GM19468 (cell line): ENCODE results near the gene NFIA.
"Not testable (repeated sequence)": the region's sequence is repeated elsewhere in the genome, so short reads cannot be mapped to it uniquely, and the experiment has no call there.

Experiments used
- ATAC-seq: cut with Tn5 transposase; IDR thresholded peaks from one replicate; pipeline ENCODE4 v1.9.1; 2021; ENCODE audit warnings: mild to moderate bottlenecking, moderate library complexity, moderate number of reproducible peaks; ENCODE audit not compliant: unreplicated experiment; ENCODE audit errors: extremely low read depth

The NFIA gene

DNA sequence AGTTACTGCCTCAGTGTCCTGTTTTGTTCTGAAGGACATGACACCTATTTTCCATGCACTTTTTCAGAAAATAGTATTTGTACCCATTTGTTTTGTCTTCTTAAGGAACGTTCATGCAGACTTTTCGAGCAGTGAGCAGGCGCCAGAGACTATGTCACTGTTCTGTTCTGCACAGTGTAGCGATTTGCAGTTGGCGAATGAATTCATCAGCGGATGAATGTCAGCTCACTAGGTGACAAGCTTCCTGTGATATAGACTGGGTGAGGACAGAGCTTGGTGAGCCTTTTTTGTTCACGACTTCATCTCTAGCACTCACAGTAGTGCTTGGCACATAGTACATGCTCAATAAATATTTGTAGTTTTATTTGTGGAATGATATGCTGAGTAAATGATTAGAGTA, 177.8 kb downstream of the NFIA start:
- no peak for ATAC-seq

DNA sequence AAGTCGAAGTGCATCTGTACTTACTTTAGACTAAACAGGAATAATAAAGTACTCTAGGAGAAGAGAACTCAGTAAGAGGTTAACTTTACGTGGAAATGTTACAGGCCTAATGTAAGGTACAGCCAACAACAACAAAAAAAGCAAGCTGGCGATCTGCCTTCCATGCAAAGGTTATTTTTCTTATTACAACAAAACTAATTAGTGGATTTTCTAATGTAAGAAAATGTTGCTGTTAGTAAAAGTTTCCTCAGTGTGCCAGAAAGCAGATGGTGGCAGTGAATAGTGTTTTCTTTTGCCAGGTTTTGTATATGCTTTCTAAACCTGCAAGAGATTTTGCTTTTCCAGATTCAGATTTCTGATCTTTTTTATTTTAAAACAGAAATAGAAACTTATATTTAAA, 179.2 kb downstream of the NFIA start:
- no peak for ATAC-seq

DNA sequence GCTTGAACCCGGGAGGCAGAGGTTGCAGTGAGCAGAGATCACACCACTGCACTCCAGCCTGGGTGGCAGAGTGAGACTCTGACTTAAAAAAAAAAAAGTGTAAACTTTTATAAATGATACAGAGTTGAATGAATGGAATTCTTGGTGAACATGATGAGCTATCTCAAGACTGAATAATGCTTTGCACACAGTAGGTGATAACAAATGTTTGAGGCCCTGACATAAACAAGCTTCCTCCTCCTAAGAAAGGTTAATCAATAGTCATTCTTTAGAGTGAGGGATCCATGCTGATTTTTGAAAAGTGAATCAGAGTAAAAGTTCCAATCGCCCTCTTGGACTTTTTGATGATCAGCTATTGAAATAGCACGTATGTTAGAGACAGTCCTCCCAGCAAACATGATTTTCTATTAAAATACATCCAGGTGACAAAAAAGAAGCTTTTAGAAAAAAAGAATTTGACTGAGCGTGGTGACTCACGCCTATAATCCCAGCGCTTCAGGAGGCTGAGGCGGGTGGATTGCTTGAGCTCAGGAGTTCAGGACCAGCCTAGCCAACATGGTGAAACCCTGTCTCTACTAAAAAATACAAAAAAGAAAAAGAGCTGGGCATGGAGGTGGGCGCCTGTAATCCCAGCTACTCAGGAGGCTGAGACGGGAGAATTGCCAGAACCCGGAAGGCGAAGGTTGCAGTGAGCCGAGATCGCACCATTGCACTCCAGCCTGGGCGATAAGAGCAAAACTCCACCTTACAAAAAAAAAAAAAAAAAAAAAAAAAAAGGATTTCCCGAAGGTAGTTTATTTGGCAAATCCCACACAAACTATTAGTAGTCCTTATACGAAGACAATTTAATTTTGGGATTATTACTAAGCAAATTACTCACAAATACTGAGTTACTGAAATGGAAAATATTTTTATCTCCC, 181.8 kb downstream of the NFIA start:
- no peak for ATAC-seq

DNA sequence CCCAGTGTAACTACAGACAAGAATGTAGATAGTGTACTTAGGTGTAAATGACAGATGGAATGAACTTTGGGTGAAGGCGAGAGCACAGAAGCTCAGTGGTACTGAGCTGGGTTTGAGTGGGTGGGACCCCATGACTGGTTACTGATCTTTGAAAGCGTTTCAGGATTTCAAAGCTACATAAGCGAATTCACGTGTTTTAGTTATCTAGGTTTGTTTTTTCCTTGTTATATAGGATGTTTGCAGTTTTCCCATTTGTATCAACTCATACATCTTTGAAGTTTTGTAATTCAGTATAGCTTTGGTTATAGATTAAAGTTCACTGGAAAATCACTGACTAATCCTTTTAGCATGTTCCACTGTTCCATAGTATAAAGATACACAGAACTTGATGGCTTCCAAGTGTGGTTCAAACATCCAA, 182.5 kb downstream of the NFIA start:
- ATAC-seq, result no peak

DNA sequence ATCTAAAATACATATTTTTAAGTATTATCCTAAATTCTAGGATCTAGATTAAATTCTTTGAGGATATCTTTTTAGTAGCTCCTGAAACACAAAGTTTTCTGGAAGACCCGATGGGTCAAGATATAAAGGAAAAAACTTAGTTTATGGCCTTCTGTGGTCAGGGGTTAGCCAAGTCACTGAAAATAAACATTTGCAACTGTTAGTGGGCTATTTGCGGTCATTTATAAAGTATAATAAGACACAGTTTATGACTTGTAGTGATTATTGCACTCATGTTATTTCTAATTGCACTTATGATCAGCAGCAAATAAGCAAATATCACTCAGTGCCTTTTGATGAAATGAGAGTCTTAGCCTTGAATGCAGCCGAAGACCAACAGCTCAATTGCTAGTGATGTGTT, 183.3 kb downstream of the NFIA start:
- no peak for ATAC-seq

DNA sequence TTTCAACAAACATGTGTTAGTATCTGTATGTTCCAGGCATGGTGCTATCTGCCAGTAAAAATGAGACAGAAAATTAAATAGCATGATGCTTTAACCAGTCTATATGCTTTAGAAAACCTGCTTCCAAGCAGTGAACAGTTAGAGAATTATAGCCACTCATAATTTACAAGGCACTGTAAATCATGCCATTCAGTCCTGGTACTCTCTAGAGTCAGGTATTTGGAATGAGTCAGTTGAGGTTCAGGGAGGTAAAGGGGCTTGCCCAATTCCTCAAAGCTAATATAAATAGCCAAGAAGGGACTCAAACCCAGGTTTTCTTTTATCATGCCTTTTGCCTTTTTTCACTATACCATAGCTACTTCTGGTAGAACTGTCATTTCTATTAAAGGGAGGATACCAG, 184.4 kb downstream of the NFIA start:
- no peak for ATAC-seq

DNA sequence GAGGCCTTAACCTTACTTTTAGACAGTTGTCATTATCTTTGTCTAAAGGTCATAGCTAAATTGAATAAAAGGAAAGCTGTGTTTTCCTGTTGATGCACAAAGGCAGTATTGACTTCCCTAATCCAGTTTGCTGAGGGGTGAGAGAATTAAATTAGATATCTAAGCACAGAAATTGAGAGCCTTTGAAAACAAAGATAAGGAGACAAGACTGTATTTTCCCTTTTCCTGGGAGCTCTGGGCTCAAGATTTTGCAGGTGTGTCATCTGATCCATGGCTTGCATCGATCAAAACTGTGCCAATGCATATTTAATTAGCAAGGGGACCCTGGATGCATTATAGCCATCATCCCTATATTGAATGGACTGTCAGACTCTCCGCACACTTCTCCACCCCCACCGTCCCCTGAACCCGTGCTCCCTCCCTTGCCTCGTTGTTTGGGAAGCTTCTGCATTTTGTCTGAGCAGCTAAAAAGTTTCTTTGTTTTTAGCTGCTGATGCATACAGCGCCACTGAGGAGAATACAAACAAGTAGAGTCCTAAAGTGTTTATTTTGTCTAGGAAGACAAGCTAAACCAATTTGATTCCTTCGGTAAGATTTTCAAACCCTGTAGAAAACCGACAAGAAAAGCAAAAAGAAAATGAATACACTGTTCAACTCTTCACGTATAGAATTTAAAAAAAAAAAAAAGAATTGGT, 186.3 kb downstream of the NFIA start:
- ATAC-seq, result no peak

DNA sequence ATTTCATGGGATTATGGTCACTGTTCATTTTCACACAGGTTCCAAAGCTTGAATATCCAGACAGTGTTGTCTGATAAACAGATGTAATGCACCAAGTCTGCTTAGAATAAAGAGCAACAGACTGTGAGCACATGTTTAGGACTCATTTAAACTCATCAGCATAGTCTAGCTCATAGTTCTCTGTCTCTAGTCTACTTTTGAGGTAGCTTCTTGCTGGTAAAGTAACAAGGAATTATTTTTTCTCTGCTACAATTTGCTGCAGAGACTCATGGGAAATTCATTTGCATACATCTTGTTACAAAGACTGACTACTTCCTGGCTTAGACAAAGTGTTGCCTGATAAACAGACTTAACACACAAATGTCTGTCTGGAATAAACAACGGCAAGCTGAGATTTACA, 187.2 kb downstream of the NFIA start:
- no peak for ATAC-seq

DNA sequence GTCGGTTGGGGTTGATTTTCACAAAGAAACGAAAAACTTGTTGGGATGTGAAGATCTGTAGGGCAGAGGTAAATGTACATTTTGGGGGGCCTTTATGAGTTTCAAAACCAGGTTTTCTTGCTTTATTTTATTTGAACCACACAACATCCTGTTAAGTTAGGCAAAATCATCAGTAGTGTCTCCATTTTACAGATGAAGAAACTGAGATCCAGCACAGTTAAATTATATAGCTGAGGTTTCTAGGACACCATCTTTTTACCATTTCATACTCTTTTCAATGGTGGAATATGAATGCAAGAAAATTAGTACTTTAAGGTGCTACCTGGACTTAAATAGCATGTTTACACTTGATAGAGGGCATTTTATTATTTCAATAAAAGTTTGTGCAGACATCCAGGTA, 187.7 kb downstream of the NFIA start:
- ATAC-seq, result no peak

DNA sequence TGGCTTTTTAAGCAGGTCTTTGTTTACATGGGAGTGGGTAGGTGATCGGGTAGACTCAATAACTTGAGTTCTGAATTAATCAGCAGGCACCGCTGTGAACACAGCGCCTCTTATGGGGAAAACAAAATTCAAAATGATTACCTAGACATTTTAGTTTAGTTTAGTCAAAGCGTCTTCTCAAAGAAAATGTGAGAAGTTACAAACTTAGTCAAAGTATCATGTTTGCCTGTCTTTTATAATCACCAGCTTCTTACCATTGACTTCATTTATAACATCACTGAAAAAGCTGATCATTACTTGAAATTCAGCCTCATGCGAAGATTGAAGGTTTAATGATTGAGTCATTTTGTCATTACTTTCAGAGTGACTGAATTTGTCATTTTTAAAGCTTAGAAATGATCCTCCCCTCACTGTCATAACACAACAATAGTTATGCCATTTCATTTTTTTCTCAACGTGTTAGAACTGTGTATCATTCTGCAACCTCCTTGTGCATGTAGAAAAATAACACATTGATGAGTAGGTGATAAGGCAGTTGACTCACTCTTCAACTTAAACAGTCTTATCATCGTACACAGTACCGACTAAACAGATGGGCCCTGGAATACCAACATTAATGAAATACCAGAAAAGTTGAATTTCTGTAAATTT, 188.5 kb downstream of the NFIA start:
- ATAC-seq, result no peak

DNA sequence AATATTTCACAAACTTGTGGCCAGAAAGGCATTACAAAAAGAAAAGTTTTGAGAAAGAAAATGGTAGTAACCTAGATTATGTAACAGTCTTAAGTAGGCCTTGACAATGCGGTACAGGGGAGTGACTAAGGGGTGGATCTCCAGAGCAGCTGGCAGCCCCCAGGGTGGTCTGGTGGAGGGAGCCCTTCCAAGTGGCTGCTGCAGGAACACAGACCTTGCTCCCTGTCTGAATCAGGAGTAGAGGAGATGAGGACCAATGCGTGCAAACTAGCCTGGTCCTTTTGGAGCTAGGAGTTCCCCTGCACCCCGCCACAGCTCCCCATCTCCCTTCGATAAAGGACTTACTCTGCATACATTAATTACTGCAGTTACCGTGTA, 189.0 kb downstream of the NFIA start:
- ATAC-seq, result no peak

DNA sequence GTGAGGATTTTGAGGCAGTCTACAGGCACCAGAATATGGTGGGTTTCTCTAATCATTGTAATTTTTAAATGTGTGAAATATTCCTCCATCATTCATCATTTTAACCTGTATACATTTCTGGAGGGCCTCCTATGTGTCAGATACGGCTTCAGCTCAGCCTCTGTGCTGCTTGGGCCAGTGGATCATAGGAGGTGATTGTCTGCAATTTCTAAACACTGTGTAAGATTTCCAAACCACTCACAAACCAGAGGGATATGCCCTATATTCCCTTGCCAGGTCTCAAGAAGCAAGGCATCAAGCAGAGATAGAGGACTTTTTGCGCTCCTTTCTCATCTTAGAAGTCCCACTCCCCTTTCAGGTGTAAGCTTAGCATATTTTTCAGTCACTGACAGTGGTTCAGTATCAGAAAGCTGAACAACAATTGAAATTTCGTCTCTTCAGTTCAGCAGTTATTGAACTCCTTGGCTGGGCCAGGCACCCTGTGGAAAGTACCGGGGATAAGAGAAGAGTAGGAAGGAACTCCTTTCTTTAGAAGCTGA, 190.9 kb downstream of the NFIA start:
- ATAC-seq, result no peak

DNA sequence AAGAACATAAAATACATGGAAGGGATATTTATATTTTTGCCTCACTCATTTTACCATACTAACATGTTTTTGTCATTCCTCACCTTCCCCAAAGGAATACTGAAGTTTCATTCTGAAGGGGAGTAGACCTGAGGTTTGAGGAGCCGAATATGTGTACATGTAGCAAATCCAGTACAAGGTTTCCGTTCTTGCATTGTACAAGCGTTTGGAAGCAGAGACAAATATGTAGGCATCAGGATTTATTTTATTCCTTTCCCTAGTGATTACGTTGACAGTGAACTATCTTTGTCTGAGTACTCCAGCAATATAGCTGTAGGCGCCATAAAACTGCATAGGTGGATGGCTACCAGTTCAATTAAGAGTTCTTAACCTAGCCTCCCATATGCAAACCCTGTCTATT, 191.5 kb downstream of the NFIA start:
- ATAC-seq, result no peak

DNA sequence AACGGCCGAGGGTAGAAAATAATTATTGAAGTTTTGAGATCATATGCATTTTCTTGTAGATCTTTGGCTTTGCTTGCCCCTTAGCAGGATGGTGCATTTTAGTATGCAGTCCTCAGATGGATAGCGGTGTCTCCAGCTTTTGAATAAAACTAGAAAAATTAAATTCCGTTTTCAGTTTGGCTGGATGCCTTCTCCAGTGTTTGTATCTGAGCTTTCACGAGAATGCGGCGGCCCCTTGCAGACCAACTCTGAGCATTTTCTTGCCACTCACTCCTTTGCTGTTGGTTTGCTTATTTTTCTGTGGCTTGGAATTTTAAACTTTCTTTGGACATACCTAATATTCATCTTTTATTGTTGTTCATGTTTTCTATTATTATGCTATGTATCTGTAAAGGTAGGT, 192.6 kb downstream of the NFIA start:
- no peak for ATAC-seq

DNA sequence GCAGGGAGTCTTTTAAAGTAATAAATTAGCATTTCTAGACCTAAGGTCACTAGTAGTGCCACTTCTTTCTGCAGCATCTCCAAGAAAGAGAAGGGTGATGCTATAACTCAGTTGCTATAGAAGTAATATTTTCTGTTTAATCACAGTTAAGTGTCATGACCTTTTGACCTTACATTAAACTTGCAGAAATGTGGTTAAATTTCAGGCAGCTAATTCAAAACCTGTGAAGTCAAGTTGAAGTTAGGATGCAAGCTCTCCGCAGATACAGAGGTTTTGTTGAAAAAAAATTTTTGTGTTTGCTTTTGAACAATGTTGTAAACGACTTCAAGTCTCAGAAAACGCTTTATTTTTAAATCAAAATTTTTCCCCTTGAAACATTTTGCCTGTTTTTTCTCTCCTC, 193.9 kb downstream of the NFIA start:
- no peak for ATAC-seq

DNA sequence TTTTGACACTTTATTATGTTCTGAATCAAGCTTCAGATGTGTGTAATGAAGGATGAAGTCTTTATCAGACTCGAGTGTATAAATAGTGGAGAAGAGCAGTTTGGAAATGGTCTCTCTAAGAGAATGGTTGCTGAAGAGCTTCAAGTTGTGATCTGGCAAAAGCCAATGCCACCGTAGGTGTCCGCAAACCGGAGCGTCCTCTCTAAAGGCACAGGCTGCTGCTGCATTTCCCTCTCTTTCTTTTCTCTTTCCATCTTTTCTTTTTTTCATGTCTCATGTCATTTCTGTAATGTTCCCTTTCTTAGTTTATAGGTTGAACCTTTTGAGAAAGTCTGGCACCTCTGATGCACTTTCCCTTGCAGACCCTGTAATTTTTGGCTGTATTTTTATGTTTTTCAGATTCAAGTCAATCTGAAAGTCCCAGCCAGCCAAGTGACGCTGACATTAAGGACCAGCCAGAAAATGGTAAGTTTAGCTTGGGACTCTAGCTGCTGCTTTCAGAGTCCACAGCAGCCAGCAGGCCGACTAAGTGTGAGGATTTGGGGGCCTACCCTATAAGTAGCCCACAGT, 194.8 kb downstream of the NFIA start:
- ATAC-seq, result no peak

DNA sequence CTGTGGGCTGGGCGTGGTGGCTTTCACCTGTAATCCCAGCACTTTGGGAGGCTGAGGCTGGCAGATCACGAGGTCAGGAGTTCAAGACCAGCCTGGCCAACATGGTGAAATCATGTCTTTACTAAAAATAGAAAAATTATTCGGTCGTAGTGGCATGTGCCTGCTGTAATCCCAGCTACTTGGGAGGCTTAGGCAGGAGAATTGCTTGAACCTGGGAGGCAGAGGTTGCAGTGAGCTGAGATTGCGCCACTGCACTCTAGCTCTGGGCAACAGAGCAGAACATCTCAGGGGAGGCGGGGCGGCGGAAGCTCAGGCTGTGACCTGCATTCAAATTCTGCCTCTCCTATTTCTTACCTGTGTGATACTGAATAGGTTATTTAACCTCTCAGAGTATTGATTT, 196.1 kb downstream of the NFIA start:
- ATAC-seq, result not testable (repeated sequence)

DNA sequence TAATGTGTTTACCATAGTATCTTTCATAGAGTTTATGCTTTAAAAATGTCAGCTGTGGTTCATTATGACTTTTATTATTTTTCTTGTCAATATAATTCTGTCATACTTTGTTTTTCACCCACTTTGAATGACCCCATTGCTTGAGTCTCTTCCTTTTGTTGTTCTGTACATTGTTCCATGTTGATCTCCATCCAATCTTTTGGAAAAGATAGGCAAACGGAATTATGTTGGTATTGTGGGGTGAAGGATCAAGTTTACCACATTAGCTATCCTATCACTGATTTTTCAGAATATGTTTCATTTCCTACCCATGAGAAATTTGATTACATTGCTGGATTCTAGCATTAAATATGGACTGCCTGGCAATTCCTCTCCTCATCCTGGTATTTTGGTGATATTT, 196.6 kb downstream of the NFIA start:
- no peak for ATAC-seq

DNA sequence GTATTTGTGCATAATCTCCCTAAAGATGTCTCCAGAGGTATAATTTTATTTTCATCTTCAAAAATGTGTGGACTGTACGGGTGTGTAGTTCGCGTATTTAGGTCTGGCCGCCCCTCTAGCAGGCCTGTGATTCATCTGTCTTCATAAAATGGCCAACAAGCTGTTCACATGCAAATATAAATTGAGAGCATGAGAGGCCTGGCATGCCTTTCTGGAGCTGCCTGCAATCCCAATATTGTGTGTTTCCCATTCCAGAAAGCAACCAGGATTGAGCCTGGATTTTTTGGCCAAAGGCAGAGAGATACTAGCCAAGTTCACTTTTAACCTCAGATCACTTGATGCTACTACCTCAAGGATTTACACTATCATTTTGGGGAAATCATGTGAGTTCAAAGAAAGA, 197.2 kb downstream of the NFIA start:
- no peak for ATAC-seq

DNA sequence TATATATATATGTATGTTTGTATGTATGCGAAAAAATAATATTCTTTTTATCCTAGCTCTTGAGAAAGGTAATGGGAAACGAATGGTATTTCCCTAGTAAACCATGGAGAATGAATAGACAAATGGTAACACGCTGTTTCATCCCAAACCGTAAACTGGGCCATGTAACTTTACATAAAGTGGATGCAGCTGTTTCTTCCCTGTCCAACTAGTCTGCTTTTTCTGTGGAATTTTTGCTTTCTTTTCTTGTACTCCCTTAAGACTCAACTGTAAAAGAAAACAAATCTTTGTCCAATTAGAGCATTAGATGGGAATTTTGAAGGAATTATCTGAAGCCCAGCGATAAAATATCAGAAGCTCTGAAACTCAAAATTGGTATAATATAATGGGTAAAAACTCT, 198.1 kb downstream of the NFIA start:
- no peak for ATAC-seq

DNA sequence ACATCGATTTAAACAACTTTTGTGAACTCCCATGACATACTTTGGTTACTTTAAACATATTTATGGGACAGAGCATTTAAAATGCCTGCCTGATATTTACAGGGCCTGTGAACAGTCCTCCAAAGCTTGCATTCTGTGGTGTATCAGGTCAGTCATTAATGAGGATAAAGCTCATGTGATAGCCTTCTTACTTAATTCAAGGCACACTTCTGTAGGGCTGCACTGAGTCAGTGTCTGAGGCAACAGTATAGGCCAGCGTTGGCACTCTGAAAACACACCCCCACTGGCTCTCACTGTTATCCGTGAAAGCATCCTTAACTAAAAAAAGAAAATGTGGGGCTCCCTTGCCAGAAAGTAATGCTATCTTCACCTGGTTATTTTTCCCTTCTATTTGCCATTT, 200.0 kb downstream of the NFIA start:
- ATAC-seq, result no peak
